DND-41 (cell line): ENCODE measurements around the gene LMO1.

ENCODE experiments used
- EZH2 ChIP-seq: IDR thresholded peaks from 3 replicates; pipeline ENCODE4 v1.6.1; 2012; ENCODE audit warnings: borderline replicate concordance, low read depth, mild to moderate bottlenecking, moderate library complexity, low read length, inconsistent platforms; ENCODE audit not compliant: severe bottlenecking
- TF ChIP-seq, protein P1 (sequence below): IDR thresholded peaks from 2 replicates; pipeline ENCODE4 v1.5.1; 2012; ENCODE audit warnings: borderline replicate concordance, low read length, moderate library complexity, mild to moderate bottlenecking; ENCODE audit not compliant: poor library complexity, severe bottlenecking; ENCODE audit errors: extremely low read depth

- TF ChIP-seq EZH2: no peak
- TF ChIP-seq, protein P1, sequence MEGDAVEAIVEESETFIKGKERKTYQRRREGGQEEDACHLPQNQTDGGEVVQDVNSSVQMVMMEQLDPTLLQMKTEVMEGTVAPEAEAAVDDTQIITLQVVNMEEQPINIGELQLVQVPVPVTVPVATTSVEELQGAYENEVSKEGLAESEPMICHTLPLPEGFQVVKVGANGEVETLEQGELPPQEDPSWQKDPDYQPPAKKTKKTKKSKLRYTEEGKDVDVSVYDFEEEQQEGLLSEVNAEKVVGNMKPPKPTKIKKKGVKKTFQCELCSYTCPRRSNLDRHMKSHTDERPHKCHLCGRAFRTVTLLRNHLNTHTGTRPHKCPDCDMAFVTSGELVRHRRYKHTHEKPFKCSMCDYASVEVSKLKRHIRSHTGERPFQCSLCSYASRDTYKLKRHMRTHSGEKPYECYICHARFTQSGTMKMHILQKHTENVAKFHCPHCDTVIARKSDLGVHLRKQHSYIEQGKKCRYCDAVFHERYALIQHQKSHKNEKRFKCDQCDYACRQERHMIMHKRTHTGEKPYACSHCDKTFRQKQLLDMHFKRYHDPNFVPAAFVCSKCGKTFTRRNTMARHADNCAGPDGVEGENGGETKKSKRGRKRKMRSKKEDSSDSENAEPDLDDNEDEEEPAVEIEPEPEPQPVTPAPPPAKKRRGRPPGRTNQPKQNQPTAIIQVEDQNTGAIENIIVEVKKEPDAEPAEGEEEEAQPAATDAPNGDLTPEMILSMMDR: no peak
Measured at GRCh38 chr11:8281266-8281665, 17.6 kb upstream of the LMO1 start.
